Nucleus accumbens (tissue), 56 donors: ENCODE results near the gene GPR18.
"Not testable (repeated sequence)": the region's sequence is repeated elsewhere in the genome, so short reads cannot be mapped to it uniquely, and the experiment has no call there.

Source experiments
- DNase-seq, 56 donors: peaks; one replicate each; lab custom pipeline; 2025; lab: John Stamatoyannopoulos, UW

The GPR18 gene

DNA sequence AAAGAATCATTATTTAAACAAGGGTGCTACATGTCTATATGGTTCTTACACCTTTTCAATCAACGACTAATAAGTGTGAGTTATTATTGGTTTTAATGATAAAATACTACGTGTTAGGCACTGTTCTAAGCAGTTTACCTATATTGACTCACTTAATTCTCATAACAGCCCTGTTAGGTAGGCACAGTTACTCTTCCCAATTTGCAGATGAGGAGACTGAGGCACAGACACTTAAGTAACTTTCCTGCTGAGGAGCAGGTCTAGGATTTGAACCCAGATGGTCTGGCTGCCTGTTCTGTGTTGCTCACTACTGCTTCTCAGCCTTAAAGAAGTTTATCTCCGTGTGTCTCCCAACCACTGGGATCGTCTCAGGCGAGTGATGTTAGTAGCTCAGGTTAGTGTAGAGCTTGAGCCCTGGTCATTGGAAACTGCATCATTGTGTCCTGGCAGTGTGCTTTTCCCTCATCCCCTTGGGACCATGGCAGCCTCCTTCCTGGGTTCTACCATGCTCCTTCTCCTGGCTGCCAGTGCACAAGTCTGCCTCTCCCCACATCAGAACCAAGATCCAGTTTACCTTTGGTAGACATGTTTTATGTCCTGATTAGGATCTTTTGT, 46.7 kb downstream of the GPR18 start:
- DNase-seq = no peak

DNA sequence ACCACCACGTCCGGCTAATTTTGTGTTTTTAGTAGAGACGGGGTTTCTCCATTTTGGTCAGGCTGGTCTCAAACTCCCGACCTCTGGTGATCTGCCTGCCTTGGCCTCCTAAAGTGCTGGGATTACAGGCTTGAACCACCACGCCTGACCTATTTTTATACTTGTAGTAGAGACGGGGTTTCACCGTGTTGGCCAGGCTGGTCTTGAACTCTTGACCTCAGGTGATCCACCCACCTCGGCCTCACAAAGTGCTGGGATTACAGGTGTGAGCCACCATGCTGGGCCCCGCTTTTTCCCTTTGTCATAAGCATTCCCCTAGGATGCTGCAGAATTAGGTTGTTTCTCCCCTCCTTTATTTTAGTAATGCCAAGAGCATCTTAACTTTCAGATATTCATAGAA, 47.6 kb downstream of the GPR18 start:
- DNase-seq = not testable (repeated sequence)

DNA sequence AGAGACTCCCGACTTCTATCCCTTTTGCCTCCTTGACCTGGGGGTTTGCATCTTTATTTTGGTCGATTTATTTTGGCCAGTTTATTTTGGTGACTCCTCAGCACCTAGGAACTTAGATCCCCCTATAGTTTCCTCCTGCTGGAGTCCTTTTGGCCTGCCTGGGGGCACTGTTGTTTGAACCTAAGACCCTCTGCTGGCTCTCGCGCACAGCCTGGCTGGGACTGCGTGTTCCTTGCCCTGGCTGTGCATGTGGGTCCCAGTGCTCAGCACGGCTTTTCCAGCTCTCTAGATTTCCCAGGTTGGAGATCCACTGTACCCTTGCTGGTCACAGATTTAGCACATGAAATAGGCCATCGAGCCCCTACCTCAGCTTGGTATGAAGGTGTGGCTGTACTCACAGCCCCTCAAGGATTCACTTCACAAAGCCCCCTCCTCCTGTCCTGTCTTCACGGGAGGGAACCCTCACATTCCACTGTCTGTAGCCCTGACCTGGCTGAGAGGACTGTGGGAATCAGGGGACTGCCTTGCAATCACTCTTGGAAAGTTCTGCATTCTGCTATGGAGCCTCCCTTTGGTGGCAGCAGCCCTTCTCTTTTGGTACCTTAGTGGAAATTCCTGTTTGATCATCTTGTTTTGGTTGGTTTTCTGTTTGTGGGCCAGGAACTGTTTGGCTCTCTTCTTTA, 49.2 kb downstream of the GPR18 start:
- DNase-seq = no peak

DNA sequence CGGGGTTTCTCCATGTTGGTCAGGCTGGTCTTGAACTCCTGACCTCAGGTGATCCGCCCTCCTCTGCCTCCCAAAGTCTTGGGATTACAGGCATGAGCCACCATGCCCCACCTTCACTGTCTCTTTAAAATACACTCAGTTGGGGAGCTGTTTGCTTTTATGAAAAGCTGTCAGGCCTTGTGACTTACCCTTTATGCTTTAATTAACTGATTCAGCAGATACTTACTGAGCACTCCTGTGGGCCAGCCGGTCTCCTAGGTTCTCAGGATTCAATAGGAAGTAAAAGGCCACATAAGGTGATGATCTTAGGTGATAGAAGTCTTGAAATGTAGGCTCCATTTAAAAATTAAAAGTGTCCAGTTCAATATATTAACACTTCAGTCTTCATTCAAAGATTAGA, 50.0 kb downstream of the GPR18 start:
- DNase-seq = no peak

DNA sequence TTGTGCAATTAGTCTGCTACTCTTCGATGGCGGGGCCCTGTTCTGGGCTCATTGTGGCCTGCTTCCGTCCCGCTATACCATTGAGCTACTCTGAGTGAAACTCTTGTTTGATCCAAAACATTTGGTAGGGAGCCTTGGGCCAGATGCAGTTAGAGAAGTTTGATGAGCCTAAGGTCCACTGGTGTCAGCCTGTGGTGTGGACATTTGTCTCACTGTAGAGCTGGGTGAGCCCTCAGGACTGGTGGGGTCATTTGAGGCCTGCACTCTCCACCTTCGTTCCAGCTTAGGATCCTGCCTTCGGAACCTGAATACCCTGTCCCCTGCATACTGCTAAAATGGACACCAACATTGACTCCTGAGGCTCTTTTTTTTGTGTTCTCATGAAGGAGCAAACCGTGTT, 50.7 kb downstream of the GPR18 start:
- DNase-seq = no peak

DNA sequence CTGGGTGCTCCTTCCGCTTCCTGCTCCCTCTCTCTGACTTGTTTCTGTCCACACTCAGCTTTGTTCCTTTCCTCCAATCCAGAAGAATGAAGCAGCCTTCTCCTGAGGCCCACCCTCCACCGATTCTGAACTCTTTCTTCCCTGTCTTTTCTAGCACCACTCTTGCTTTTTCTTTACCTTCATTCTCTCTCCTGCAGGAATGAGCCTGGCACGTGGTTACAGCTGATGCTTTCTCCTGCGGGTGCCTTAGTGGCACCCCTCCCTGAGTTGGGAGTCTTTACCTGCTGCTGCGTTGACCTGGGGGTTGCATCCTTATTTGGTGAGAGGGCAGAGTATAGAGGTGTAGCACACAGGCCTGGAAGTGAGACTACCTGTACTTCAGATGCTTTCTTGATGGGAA, 51.3 kb downstream of the GPR18 start:
- no peak for DNase-seq

DNA sequence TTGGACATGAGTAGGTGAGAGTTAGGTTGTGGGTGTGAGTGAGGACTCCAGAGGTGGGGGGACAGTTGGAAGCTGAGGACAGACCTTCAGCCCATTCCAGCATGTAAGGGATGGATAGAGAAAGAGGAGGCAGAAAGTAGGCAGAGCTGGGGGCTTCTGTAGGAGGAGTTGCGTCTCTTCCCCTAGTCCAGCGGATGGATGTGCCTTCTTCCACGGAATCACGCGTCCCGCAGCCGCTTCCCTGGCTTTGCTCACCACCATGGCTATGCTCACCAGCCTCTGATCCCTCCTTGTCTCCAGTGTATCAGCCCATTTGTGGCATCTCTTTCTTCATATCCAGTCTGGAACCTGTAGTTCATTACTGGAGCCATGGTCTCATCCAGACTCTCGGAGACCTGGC, 52.0 kb downstream of the GPR18 start:
- no peak for DNase-seq

DNA sequence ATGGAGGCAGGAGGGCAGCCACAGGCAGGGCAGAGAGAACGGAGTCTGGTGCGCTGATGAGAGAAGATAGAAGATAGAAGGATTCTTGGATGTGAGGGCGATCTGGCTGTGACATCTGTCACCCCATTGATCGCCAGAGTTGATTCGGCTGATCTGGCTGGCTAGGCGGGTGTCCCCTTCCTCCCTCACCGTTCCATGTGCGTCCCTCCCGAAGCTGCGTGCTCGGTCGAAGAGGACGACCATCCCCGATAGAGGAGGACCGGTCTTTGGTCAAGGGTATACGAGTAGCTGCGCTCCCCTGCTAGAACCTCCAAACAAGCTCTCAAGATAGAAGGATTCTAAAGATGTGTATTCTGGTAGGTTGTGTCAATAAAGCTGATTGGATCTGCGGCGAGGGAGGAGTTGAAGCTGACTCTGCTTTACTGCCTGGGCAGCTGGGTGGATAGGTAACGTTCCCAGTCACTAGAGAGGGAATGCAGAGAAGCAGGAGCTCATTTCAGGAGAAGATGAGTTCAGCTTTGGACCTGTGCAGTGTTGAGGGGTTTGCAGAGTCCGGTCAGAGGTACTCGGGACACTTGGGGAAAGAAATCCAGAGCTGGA, 52.5 kb downstream of the GPR18 start:
- no peak for DNase-seq
